Subcutaneous adipose tissue (tissue), 4 donors: Measurements from ENCODE around the gene COL4A5. TPM values are rescaled to one million over a fixed set of nuclear protein-coding genes. Genes with fewer than 3 reads are reported as not detected.

ENCODE experiments used
- total RNA-seq, 4 donors: library from RNA; depleted of rRNA; stranded (reverse); fragments of >200 nt; gene quantifications; one replicate each; pipeline ENCODE4 v1.1.0, GENCODE V29; 2016
- TF ChIP-seq, protein P1 (sequence below): fragments of 450-650 bp; IDR thresholded peaks from one replicate; pipeline ENCODE4 v1.5.1; 2016; ENCODE audit warnings: low read depth, mild to moderate bottlenecking, control low read depth, antibody characterized with exemption, moderate library complexity

COL4A5 gene
- 1 to 10 TPM; 1.8 to 6.8 (median 3.2) TPM for total RNA-seq

DNA sequence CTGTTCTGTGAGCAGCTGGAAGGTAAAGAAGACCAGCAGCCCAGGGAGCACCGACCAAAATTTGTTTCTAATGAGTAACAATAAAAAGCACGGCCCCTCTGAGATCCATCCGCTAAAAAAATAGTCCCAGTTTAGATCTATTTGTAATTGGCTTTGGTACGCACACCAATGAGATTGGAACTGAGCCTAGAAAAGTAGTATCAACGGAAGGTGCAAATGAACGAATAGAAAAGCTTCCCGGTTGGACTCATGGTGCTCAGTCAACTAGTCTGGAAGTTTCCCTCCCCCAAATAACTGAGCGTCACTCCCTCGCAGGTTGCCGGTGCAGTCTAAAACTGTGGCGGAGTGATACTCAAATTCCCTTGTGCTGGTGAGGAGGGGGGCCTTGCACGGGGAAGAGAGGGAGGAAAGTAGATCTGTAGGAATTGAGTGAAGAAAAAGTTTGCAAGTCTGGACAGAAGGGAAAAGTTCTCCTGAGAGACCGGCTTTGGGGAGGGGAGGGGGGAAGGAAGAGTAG is at the start of gene COL4A5:
Gene COL4A5, plus strand, starts transcription at position 413 of the 517 bp plus-strand sequence. CDS start 288 bp downstream, outside the sequence.
- TF ChIP-seq, protein P1, sequence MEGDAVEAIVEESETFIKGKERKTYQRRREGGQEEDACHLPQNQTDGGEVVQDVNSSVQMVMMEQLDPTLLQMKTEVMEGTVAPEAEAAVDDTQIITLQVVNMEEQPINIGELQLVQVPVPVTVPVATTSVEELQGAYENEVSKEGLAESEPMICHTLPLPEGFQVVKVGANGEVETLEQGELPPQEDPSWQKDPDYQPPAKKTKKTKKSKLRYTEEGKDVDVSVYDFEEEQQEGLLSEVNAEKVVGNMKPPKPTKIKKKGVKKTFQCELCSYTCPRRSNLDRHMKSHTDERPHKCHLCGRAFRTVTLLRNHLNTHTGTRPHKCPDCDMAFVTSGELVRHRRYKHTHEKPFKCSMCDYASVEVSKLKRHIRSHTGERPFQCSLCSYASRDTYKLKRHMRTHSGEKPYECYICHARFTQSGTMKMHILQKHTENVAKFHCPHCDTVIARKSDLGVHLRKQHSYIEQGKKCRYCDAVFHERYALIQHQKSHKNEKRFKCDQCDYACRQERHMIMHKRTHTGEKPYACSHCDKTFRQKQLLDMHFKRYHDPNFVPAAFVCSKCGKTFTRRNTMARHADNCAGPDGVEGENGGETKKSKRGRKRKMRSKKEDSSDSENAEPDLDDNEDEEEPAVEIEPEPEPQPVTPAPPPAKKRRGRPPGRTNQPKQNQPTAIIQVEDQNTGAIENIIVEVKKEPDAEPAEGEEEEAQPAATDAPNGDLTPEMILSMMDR = no peak

DNA sequence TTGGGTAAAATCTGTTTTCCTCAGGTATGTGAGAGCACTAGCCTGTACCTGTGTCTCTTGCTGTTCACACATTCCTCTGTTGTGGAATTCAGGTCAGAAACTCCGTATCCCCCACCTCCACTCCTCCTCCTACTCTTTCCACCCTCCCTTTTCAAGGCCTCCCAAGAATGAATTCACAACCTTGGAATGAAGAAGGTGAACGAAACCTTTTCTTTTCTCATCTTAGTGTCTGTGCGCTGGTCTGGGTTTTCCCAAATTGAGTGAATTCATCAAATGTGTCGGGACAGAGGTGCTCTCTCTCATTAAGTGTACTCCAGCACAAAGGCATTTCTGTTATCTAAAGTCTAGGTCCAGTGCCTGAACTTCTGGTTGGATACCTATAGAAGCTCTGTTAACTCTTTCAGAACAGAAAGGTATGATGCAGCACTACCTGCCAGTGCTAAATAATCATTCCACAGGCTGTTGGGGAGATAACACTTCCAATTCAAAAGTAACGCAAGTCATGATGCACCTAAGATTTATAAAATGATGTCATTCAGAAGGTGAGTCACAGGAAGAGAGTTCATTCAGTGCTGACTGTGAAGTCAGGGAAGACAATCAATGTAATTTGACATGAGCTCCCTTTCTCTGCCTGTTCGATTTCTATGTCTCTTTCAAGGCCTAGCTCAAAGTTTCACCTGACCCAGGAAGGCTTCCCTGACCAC is 43.3 kb upstream of the COL4A5 start:
- TF ChIP-seq, protein P1 = no peak

DNA sequence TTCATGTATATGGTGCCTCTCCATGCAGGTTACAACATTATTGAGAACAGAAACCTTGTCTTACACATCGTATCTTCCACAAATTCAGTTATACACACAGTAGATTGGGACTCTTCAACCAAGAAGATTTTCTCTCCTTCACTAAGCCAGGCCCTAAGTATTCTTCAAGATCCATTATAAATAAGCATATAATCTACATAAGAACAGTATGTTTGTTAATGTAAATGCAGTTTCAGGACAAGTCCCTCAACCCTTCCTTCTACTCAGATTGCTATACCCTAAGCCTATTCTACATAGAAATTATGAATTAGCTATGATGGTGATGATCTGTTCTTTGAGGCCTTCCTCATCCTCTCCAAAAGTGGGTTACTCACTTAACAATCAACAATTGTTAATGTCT is 42.7 kb upstream of the COL4A5 start:
- TF ChIP-seq, protein P1 = no peak

DNA sequence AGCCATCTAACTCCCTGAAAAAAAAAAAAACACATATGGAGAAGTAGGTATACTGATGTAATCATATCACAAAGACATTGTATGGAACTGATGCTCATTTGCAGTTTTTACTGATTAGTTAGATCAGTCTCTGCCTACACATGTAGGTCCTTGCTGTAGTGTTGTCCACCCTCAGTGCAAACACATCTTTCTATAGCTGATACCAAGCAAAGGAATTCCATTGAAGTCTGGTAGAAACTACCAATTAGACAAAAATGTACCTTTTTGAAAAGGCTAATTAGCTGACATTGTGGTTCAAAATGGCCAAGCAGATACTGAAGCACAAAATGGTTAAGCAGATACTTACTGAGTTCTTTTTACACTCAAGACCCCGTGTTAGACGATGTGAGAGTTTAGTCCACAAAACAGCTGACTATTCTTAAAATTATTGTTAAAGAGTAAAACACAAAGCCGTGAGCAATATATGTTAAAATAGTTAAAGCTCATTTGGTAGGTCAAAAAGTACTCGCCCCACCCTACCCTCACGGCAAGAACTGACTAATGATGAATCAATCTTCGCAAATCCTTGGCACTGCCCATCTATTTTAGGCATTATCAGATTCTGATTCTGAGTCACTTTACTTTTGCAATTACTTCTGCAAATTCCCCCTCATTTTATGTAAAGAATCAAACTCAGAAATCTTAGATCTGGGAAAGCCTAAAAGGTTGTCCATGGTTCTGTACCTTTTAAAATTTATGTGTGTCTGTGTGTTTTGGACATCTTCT is 41.8 kb upstream of the COL4A5 start:
- TF ChIP-seq, protein P1 = no peak

DNA sequence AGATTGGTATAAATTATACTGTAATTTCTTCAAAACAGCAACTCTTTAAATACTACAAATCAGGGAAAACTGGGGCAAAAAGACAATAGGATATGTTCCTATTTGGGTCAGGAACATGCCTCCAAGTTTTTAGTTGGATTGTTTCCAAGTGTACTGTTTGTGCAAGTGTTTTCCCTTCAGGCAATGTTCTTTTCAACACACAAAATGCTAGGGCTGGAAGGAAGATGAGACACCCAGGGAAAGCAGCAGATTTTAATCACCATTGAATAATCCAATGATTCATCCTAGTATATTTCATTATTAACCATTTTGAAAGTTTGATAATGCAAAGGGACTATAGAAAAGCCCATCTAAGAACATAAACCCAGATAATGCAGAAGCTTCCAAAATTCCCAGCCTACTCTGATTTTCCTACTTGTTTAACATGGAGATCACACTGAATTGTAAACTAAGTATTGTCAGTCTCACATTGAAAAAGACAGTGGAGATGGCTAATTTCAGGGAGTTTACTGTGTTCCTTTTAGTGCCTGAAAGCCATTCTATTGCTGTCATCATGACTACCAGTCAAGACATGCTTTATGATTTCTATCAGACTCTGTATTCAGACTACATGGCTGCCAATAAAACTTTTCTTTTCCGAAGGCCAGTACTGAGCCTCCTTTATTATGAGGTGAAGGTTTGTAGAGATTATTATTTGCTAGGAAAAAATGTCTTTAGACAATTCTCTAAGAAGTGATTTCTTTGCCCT is 40.0 kb upstream of the COL4A5 start:
- TF ChIP-seq, protein P1 = no peak

DNA sequence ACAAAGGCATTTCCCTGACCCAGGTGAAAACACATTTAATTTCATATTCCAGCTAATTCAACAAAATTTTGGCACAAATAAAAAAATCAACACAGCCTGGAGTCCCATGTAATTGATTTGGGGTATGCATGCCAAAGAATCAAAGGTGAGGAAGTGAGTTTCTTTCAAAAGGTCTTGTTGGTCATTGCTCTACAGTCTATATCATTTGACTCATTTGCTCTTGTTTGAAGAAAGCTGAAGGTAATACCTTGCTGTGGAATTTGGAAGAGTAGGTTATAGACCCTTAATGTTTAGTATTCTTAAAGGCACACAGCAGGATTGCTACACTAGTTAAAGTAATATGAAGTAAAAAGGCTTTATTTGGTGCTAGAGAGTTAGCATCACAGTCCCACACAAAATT is 26.9 kb upstream of the COL4A5 start:
- TF ChIP-seq, protein P1 = no peak
